ENCODE measurements around the gene HECW1.

The HECW1 gene

DNA sequence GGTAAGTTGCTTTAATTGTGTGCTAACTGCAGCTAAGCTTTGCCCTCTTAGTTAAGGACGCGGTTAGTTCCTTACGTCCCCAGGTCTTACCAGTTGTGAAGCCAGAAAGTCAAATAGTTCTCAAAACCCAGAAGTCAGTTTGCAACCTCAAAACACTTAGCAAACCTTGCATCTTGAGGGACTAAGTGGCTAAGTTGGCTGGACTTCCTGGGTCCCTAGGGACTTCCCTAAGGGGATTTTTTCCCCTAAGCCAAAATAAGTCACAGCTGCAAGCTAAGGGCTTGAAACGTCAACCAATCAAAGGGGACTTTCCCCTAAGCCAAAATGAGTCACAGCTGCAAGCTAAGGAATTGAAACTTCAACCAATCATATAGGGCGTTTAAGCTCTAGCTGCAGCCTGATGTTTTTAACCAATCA lies 36.2 kb upstream of the HECW1 start:
- no peak for TF ChIP-seq EZH2phosphoT487 (IDR thresholded peaks at IDR 0.05; ENCODE audit: borderline replicate concordance)
- TF ChIP-seq, protein P1, sequence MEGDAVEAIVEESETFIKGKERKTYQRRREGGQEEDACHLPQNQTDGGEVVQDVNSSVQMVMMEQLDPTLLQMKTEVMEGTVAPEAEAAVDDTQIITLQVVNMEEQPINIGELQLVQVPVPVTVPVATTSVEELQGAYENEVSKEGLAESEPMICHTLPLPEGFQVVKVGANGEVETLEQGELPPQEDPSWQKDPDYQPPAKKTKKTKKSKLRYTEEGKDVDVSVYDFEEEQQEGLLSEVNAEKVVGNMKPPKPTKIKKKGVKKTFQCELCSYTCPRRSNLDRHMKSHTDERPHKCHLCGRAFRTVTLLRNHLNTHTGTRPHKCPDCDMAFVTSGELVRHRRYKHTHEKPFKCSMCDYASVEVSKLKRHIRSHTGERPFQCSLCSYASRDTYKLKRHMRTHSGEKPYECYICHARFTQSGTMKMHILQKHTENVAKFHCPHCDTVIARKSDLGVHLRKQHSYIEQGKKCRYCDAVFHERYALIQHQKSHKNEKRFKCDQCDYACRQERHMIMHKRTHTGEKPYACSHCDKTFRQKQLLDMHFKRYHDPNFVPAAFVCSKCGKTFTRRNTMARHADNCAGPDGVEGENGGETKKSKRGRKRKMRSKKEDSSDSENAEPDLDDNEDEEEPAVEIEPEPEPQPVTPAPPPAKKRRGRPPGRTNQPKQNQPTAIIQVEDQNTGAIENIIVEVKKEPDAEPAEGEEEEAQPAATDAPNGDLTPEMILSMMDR (conservative IDR thresholded peaks at IDR 0.05; ENCODE audit: low read length), result no peak
- Histone ChIP-seq H3K4me2 (ENCODE audit: low read depth, low read length, poor library complexity, severe bottlenecking) (no peak overlapping the region), H3F3A (ENCODE audit: low read depth) (no peaks in the 10 kb centered on the region)

DNA sequence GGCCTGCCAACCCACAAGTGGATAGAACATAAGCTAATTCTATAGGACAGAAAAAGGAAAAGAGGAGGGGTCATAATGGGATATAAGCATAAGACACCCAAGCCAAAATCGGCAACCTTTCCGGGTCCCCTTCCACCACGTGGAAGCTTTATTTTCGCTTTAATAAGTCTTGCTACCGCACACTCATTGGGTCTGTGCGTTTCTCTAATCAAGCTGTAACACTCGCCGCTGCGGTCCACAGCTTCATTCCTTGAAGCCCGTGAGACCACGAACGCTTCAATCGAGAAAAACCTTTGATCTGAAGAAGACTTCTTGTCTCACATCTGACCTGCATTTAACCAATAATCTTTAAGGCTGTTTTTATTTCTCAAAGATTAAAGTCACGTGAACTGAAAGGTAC lies 35.8 kb upstream of the HECW1 start:
- Histone ChIP-seq H3F3A (ENCODE audit: low read depth) (no peaks in the 10 kb centered on the region), H3K36me3 (ENCODE audit: insufficient read depth, low read length) (no peaks in the 10 kb centered on the region), H2AFZ (ENCODE audit: low read length) (no peak overlapping the region), H3K4me1 (ENCODE audit: insufficient read depth, low read length, poor library complexity, severe bottlenecking) (no peaks in the 10 kb centered on the region), H3K79me2 (ENCODE audit: insufficient read depth, low read length) (no peaks in the 10 kb centered on the region), H3K9me3 (ENCODE audit: insufficient read depth, low read depth, low read length) (no peaks in the 10 kb centered on the region), H3K9me2 (replicated peaks; ENCODE audit: low read depth, low read length) (no peaks in the 10 kb centered on the region), H3K4me2 (ENCODE audit: low read depth, low read length, poor library complexity, severe bottlenecking) (no peak overlapping the region), H3K4me3 (ENCODE audit: low read length, poor library complexity, severe bottlenecking) (no peak overlapping the region), H3K27me3 (ENCODE audit: insufficient read depth, low read length, poor library complexity, severe bottlenecking) (no peaks in the 10 kb centered on the region), H4K20me1 (ENCODE audit: insufficient read depth, low read length, poor library complexity, severe bottlenecking) (no peaks in the 10 kb centered on the region), H3K9ac (ENCODE audit: low read depth, low read length, poor library complexity, severe bottlenecking) (no peak overlapping the region)
- TF ChIP-seq EZH2phosphoT487 (IDR thresholded peaks at IDR 0.05; ENCODE audit: borderline replicate concordance), result no peak
- TF ChIP-seq, protein P1 (conservative IDR thresholded peaks at IDR 0.05; ENCODE audit: low read length), result no peak

More for the DNA sequence above, 36.2 kb upstream of the HECW1 start:
- Histone ChIP-seq H3K4me1 (ENCODE audit: insufficient read depth, low read length, poor library complexity, severe bottlenecking) (no peaks in the 10 kb centered on the region), H3K27me3 (ENCODE audit: insufficient read depth, low read length, poor library complexity, severe bottlenecking) (no peaks in the 10 kb centered on the region), H3K9me2 (replicated peaks; ENCODE audit: low read depth, low read length) (no peaks in the 10 kb centered on the region), H3K4me3 (ENCODE audit: low read length, poor library complexity, severe bottlenecking) (no peak overlapping the region), H2AFZ (ENCODE audit: low read length) (no peak overlapping the region), H3K36me3 (ENCODE audit: insufficient read depth, low read length) (no peaks in the 10 kb centered on the region), H3K9ac (ENCODE audit: low read depth, low read length, poor library complexity, severe bottlenecking) (no peak overlapping the region), H4K20me1 (ENCODE audit: insufficient read depth, low read length, poor library complexity, severe bottlenecking) (no peaks in the 10 kb centered on the region), H3K79me2 (ENCODE audit: insufficient read depth, low read length) (no peaks in the 10 kb centered on the region), H3K9me3 (ENCODE audit: insufficient read depth, low read depth, low read length) (no peaks in the 10 kb centered on the region)

DNA sequence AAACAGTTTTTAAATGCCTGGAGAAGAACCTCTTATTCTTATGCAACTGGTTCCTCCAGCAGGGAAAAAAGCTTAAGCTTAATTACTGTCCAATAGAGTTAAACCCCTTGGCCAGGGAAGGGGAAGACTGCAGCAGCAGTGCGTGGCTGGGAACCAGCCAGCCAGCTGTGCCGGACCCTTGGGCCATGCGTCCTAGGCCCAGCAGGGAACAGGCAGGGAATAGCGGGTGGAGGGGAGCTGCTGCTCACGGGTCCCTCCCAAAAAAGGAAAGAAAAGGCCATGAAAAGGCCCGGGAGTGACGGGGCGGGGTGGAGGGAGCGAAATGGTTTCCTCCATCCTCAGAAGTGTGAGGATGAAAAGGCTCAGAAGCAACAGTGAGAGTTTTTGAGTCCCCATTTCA lies 35.2 kb upstream of the HECW1 start:
- TF ChIP-seq, protein P1 (conservative IDR thresholded peaks at IDR 0.05; ENCODE audit: low read length), result no peak
- TF ChIP-seq EZH2phosphoT487 (IDR thresholded peaks at IDR 0.05; ENCODE audit: borderline replicate concordance), result no peak
- Histone ChIP-seq H3K9me3 (ENCODE audit: insufficient read depth, low read depth, low read length) (no peaks in the 10 kb centered on the region), H3K4me2 (ENCODE audit: low read depth, low read length, poor library complexity, severe bottlenecking) (no peak overlapping the region), H3K27me3 (ENCODE audit: insufficient read depth, low read length, poor library complexity, severe bottlenecking) (no peaks in the 10 kb centered on the region), H3K4me1 (ENCODE audit: insufficient read depth, low read length, poor library complexity, severe bottlenecking) (no peaks in the 10 kb centered on the region), H3K79me2 (ENCODE audit: insufficient read depth, low read length) (no peaks in the 10 kb centered on the region), H3F3A (ENCODE audit: low read depth) (no peaks in the 10 kb centered on the region), H3K36me3 (ENCODE audit: insufficient read depth, low read length) (no peaks in the 10 kb centered on the region), H3K4me3 (ENCODE audit: low read length, poor library complexity, severe bottlenecking) (no peak overlapping the region), H4K20me1 (ENCODE audit: insufficient read depth, low read length, poor library complexity, severe bottlenecking) (no peaks in the 10 kb centered on the region), H2AFZ (ENCODE audit: low read length) (no peak overlapping the region), H3K9ac (ENCODE audit: low read depth, low read length, poor library complexity, severe bottlenecking) (no peak overlapping the region), H3K9me2 (replicated peaks; ENCODE audit: low read depth, low read length) (no peaks in the 10 kb centered on the region)
